Mammary epithelial cell (primary cell): ENCODE results near the gene ITIH1.

ENCODE experiments used
- EZH2 ChIP-seq: IDR thresholded peaks from 2 replicates; pipeline ENCODE4 v1.6.1; 2012; ENCODE audit warnings: low read length, inconsistent platforms, borderline replicate concordance
- TF ChIP-seq, protein P1 (sequence below), 2 donors: IDR thresholded peaks in 1 of 2; conservative IDR thresholded peaks in 1 of 2; 2 replicates each; pipeline ENCODE4 v1.5.1; 2011 to 2012; ENCODE audit warnings: inconsistent platforms in 2 of 2, low read length in 2 of 2, mild to moderate bottlenecking in 2 of 2, control low read depth in 1 of 2, low read depth in 1 of 2; ENCODE audit not compliant: insufficient read depth in 1 of 2; ENCODE audit errors: extremely low read depth in 1 of 2

DNA sequence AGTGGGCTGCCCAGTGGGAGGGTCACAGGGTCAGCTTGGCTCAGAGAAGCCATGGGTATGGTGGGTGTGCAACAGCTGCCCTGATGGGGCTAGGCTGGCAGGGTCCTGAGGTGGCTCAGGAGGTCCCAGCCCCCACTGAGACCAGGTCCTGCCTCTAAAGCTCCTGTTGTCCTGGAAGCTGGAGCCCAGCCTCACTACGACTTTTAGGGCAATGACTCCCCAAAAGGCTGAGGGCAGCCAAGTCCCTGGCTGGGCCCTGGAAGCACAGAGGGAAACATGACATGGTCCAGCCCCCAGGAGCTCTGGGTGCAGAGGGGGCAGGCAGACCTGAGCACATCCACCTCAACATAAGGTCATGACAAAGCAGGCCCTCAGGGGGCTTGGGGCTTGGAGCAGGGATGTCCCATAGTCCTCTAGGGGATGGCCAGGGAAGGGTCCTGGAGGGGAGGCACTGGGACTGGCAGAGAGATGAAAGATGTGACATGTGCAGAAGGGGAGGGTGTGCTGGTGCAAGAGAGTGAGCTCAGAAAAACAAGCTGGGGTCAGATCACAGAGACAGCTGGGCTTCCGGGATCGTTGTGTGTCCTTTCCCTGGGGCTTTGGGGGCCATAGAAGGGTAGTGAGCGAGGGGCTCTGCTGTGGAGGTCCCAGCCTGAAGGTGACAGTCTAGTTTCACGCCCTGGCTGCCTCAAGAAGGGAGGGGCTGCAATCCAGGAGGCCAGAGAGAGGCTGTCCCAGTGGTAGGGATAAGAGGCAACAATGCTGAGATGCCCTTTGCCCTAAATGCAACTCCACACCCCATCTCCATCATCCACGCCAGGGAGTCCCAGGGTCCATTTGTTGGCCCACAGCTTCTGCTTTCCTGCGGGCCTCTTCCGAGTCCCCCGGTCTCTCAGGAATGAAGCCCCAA lies 16.6 kb downstream of the ITIH1 start:
- TF ChIP-seq, protein P1, sequence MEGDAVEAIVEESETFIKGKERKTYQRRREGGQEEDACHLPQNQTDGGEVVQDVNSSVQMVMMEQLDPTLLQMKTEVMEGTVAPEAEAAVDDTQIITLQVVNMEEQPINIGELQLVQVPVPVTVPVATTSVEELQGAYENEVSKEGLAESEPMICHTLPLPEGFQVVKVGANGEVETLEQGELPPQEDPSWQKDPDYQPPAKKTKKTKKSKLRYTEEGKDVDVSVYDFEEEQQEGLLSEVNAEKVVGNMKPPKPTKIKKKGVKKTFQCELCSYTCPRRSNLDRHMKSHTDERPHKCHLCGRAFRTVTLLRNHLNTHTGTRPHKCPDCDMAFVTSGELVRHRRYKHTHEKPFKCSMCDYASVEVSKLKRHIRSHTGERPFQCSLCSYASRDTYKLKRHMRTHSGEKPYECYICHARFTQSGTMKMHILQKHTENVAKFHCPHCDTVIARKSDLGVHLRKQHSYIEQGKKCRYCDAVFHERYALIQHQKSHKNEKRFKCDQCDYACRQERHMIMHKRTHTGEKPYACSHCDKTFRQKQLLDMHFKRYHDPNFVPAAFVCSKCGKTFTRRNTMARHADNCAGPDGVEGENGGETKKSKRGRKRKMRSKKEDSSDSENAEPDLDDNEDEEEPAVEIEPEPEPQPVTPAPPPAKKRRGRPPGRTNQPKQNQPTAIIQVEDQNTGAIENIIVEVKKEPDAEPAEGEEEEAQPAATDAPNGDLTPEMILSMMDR (conservative IDR thresholded peaks at IDR 0.05 in 1 of 2, IDR thresholded peaks at IDR 0.05 in 1 of 2; ENCODE audit: extremely low read depth in 1 of 2, insufficient read depth in 1 of 2, low read depth in 1 of 2, low read length in 2 of 2), result no peak
- TF ChIP-seq EZH2, result no peak
